Type B pancreatic cell (in vitro differentiated cells): ENCODE measurements around the gene VSX1. TPM values are rescaled to one million over a fixed set of nuclear protein-coding genes. Genes with fewer than 3 reads are reported as not detected.
A peak's percentile ranks its signal among the peaks of the same experiment; 100 is the strongest.

ENCODE experiments used
- DNase-seq: peaks from one replicate; pipeline ENCODE4 v3.0.0; 2021; ENCODE audit warnings: mixed read lengths; ENCODE audit not compliant: unreplicated experiment; ENCODE audit errors: extremely low spot score
- H3K27ac Mint-ChIP-seq: 2 replicates; pipeline ENCODE4 v1.8.0; 2021; ENCODE audit warnings: mild to moderate bottlenecking, mixed read lengths
- H3K27me3 Mint-ChIP-seq: 2 replicates; pipeline ENCODE4 v1.8.0; 2021; ENCODE audit warnings: mixed read lengths
- H3K36me3 Mint-ChIP-seq: 2 replicates; pipeline ENCODE4 v1.8.0; 2021; ENCODE audit warnings: mixed read lengths
- H3K4me1 Mint-ChIP-seq: one replicate; pipeline ENCODE4 v1.8.0; 2021; ENCODE audit warnings: mixed read lengths; ENCODE audit not compliant: unreplicated experiment
- H3K4me3 Mint-ChIP-seq: 2 replicates; pipeline ENCODE4 v1.8.0; 2021; ENCODE audit warnings: mild to moderate bottlenecking, mixed read lengths
- H3K9me3 Mint-ChIP-seq: 2 replicates; pipeline ENCODE4 v1.8.0; 2021; ENCODE audit warnings: mixed read lengths
- CTCF ChIP-seq: fragments of 200-600 bp; sonication (generic); conservative IDR thresholded peaks from 2 replicates; pipeline ENCODE4 v1.5.0; 2021; ENCODE audit warnings: antibody characterized with exemption, mild to moderate bottlenecking
- total RNA-seq: library from RNA; stranded (reverse); gene quantifications from 2 replicates; pipeline ENCODE4 v1.2.1, GENCODE V29; 2021; ENCODE audit warnings: low replicate concordance

The VSX1 gene
- total RNA-seq, 1 donor from 2014 or later: not detected

- peaks cover 92% of the 10 kb centered on the region for H3K27me3 Mint-ChIP-seq
These were observed 5.4 kb upstream of the VSX1 start for GRCh38 chr20:25087186-25087929.

GRCh38 chr20:25085756-25086495, 4.0 kb upstream of the VSX1 start:
- H3K4me3 Mint-ChIP-seq: no peak overlapping the region
- peaks cover 7% of the 10 kb centered on the region for H3K4me1 Mint-ChIP-seq
- no peak for DNase-seq
- no peak overlapping the region for H3K27ac Mint-ChIP-seq
- H3K36me3 Mint-ChIP-seq: peaks cover under 1% of the 10 kb centered on the region
- H3K9me3 Mint-ChIP-seq: no peaks in the 10 kb centered on the region
- H3K27me3 Mint-ChIP-seq: peaks cover 88% of the 10 kb centered on the region
- no peak for TF ChIP-seq CTCF

More at GRCh38 chr20:25087186-25087929, 5.4 kb upstream of the VSX1 start:
- Mint-ChIP-seq H3K9me3 (no peaks in the 10 kb centered on the region), H3K36me3 (no peaks in the 10 kb centered on the region), H3K27ac (no peak overlapping the region), H3K4me3 (no peak overlapping the region), H3K4me1 (peaks cover 7% of the 10 kb centered on the region)
- no peak for TF ChIP-seq CTCF
- DNase-seq: no peak

GRCh38 chr20:25084626-25085187, 2.8 kb upstream of the VSX1 start:
- TF ChIP-seq CTCF: no peak
- H3K27ac Mint-ChIP-seq: no peak overlapping the region
- H3K4me3 Mint-ChIP-seq: no peak overlapping the region
- H3K36me3 Mint-ChIP-seq: peaks cover 4% of the 10 kb centered on the region
- no peak for DNase-seq
- H3K4me1 Mint-ChIP-seq: peaks cover 7% of the 10 kb centered on the region
- H3K9me3 Mint-ChIP-seq: no peaks in the 10 kb centered on the region
- H3K27me3 Mint-ChIP-seq: peaks cover 92% of the 10 kb centered on the region

GRCh38 chr20:25083773-25084625, 2.1 kb upstream of the VSX1 start:
- peak; percentile 69 for DNase-seq
- H3K27ac Mint-ChIP-seq: no peak overlapping the region
- peaks cover 92% of the 10 kb centered on the region for H3K27me3 Mint-ChIP-seq
- H3K4me3 Mint-ChIP-seq: peak overlapping the region; percentile 52
- H3K36me3 Mint-ChIP-seq: peaks cover 4% of the 10 kb centered on the region
- TF ChIP-seq CTCF: peak; percentile 74
- no peaks in the 10 kb centered on the region for H3K9me3 Mint-ChIP-seq
- peaks cover 7% of the 10 kb centered on the region for H3K4me1 Mint-ChIP-seq

GRCh38 chr20:25083141-25083772, 1.3 kb upstream of the VSX1 start:
- peak; percentile 50 for DNase-seq
- no peaks in the 10 kb centered on the region for H3K9me3 Mint-ChIP-seq
- H3K27ac Mint-ChIP-seq: no peak overlapping the region
- peak overlapping the region; percentile 52 for H3K4me3 Mint-ChIP-seq
- H3K27me3 Mint-ChIP-seq: peaks cover 92% of the 10 kb centered on the region
- peaks cover 4% of the 10 kb centered on the region for H3K36me3 Mint-ChIP-seq
- TF ChIP-seq CTCF: no peak
- H3K4me1 Mint-ChIP-seq: peaks cover 7% of the 10 kb centered on the region
